ENCODE data around the gene ANAPC4.

The ANAPC4 gene

DNA sequence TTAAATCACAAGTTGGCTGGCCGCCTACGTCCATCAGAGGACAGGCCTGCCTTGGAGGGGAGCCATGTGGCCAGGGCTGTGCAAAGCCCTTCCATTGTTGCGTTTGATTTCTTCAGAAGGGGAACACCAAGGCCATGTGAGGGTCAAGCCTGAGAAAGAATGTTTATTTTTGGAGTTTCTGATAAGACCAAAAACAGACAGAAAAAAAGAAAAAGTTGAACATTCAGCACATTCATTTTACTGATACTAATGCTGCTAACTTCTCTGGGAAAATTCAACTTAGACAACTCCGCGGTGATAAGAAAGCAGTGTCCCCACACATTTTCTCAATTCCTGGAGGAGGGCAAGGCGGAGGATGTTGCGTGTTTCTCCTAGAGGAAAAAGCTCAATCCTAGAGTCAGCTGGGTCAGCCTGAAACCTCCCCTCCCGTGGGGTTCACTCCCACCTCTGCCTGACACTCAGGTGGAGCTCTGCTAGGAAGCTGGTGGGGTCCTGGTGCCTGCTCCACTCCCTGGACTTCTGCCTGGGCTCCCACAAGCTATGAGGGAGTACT is 63.5 kb downstream of the ANAPC4 start:
- DNase-seq = no peak

DNA sequence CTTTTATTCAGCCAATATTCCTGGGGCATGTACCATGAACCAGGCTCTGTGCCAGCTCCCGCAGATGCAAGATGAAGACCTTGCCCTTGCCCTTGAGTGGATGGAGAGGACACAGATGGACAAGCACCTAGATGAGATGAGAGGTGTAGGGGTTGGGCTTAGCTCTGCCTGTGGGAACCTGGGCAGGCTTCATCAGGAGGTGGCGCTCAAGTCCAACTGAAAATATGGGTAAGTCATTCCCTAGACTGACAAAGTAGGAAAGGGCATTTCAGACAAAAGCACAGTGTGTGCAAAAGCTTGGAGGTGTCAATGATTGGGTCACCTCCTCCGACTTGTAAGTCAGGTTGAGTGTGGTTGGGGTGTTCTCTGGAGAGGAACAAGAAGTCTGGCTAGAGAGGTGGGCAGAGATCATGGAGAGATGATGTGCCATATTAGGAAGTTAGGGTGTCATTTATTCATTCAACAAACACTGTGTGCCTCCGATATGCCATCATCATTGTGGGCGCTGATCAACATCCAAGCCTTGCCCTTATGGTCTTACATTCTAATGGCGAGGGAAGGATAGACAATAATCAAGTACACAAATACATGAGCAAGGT is 64.6 kb downstream of the ANAPC4 start:
- DNase-seq = peak; percentile 84

DNA sequence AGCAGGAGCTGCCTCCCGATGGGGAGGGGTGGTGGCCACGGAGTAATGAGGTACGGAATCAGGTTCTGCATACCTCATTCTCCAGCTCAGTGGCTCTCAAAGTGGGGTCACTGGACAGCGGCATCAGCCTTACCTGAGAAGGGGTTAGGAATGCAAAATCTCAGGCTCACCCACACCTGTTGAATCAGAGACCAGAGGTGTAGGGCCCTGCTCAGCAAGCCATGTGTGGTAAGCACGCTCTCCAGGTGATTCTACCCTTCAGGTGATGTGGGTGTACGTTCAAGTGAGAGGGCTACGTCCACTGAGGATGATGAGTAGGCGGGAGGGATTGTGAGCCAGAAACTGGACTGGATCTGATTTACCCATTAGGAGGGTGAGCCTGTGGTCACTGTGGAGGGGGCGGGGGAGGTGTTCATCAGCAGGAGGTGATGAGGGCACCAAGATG is 65.8 kb downstream of the ANAPC4 start:
- DNase-seq = no peak

DNA sequence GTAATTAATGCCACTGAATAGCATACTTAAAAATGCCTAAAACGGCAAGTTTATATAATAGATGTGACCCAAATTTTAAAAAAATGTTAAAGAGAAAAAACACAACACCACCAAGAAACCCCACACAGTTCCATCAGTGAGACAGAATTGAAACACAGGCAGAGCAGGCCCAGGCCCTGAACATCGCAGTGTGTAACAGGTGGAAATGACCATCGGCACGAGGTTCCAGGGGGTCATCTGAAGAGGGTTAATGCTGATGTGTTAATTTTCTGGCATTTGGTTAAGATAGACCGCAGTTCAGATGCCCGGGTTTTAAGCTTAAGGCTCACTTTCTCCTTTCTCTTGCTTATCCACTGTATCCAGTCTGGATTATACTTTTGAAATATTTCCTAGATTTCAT is 66.8 kb downstream of the ANAPC4 start:
- DNase-seq = no peak

DNA sequence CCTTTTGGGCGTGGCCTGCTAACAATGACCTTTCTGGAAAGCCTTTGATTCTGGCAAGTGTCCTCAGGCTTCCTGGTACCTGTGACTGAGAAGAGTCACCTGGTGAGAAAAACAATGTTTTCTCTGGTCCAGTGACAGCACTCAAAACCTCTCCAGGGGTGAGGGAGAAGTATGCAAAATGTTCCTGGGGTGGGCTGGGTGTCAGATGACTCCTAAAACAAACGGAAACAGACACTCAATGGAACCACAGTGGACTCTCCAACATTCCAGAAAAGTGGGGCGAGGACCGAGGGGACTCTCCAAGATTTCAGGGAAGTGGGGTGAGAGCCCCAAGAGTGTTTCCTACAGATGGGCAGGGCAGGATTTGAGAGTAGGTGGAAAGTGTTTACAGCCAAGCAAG is 69.5 kb downstream of the ANAPC4 start:
- DNase-seq = no peak

DNA sequence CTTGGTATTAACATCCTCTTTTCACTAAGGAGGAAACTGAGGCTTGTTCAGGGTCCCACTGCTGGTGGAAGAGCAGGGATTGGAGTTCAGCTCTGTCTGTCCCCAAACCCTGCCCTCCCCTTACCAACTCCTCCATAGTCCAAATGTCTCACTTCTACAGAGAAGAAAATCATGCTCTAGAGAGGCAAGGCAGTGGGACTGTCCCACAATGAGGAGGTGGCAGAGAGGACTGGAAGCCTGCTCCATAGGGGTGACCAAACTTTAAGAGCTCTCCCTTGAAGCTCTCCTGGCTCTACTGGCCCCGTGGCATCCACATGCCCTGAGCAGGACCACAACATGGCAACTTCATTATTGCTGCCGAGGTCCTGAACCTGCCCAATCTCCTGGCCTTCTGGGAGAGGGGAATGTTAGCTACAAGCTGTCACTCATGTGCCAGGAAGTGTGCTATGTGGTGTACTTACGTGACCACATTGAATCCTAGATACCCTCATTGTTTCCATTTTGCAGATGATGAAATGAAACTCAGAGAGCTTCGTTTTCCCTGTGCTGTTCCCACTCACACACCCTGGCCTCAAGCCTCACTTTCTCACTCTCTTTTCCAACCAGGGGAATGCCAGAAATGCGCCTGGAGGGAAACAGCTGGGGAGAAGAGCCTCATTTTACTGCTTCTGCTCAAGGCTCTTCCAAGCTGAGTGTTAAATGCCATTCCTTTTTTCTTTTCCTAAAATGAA is 71.5 kb downstream of the ANAPC4 start:
- DNase-seq = peak; percentile 94

DNA sequence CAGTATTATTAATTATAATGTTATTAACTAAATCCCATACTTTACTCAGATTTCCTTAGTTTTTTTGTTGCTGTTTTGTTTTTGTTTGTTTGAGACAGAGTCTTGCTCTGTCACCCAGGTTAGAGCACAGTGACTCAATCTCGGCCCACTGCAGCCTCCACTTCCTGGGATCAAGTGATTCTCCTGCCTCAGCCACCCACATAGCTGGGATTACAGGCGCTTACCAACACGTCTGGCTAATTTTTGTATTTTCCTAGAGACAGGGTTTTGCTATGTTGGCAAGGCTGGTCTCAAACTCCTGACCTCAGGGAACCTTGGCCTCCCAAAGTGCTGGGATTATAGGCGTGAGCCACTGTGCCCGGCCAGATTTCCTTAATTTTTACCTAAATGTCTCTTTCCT is 72.2 kb downstream of the ANAPC4 start:
- peak; percentile 82 for DNase-seq

DNA sequence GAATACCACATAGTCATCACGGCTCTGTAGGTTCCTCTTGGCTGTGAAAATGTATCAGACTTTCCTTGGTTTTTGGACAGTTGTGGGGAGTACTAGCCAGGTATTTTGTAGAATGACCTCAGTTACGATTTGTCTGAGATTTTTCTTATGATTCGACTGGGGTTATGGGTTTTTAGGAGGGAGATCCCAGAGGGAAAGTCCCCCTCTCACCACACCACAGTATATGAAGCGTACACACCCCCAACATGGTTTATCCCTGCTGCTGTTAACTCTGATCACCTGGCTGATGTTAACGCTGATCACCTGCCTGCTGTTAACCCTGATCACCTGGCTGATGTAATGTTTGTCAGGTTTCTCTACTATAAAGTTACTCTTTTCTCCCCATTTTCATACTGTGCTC is 72.6 kb downstream of the ANAPC4 start:
- no peak for DNase-seq

DNA sequence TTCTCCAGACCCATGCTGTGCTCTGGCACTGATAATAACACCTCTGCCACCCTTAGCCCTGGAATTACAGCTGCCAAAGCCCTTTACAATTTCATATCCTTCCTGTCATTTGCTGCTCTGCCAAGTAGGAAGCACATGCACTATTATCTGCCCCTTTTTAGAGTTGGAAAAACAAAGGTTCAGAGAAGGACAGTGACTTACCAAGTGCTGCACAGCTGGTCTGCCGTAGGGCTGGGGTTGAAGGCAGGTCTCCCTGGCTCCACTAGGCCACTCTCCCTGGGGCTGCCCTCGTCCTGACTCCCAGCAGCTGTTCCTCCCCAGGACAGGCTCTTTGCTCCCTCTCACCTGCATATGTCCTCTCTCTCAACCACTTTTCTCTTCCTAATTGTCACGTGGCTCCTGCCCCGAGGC is 73.4 kb downstream of the ANAPC4 start:
- DNase-seq = peak; percentile 61

DNA sequence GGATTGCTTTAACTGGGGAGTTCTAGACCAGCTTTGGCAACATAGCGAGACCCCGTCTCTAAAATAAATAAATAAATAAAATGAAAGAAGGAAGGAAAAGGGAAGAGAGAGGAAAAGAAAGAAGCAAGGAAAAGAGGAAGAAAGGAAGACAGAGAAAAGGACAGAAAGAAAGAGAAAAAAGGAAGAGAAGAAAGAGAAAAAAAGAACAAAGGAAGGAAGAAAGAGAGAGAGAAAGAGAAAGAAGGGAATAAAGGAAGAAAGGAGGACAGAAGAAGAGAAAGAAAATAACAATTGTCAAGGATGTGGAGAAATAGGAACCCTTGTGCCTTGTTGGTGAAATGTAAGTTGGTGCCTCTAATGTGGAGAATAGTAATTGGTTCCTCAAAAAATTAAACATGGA is 74.6 kb downstream of the ANAPC4 start:
- DNase-seq = no peak

DNA sequence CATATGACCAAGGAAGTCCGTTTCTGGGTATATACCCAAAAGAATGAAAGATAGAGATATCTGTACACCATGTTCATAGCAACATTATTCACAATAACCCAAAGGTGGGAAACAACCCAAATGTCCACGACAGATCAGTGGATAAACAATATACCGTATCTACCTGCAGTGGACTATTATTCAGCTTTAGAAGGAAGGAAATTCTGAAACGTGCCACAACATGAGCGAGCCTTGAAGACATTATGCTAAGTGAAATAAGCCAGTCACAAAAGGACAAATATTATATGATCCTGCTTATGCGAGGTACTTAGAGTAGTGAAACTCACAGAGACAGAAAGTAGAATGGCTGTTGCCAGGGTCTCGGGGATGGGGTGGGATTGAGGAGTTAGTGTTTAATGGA is 75.0 kb downstream of the ANAPC4 start:
- DNase-seq = no peak

DNA sequence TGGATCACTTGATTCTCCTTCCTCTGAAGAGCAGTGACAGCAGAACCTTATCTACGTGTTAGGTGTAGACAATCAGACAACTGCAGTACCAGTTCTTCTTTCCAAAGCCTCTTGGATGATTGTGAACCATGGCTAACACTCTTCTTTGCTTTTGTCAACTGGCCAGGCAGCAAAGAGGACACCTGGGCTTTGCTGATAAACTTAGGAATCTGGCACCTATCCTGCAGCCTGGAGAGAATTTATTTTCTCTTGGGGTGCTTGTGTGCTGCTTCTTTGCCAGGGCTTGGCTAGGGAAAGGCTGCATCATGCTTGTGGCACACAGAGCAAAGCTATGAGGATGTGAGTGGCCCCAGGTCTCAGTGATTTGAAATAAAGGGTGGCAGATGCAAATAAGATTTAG is 77.4 kb downstream of the ANAPC4 start:
- DNase-seq = no peak

DNA sequence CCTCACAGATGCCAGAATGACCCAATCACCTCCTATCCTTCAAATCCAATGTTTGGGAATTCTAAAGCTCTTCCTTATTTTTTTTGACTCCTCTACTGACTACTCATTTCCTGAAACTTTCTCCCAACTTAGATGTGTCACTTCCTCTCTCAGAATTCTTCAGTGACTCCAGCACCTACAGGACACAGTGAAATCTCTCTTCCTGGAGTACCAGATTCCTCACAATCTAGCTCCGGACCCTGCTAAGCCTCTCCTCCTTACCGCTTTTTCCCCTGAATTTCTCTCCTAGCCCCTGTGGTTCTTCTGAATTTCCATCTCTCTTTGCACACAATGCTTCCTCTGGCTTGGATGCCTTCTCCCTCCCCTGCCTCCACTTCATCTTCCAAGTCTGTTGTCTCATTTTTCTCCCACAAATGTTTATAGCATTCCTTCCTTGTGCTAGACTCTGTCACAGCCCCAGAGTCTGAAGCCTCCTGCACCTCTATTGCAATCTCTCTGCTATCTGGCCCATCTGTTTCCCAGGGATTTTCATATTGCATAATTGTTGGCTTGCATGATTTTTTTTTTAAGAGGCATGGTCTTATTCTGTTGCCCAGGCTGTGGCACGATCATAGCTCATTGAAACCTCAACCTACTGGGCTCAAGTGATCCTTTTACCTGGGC is 80.1 kb downstream of the ANAPC4 start:
- no peak for DNase-seq

DNA sequence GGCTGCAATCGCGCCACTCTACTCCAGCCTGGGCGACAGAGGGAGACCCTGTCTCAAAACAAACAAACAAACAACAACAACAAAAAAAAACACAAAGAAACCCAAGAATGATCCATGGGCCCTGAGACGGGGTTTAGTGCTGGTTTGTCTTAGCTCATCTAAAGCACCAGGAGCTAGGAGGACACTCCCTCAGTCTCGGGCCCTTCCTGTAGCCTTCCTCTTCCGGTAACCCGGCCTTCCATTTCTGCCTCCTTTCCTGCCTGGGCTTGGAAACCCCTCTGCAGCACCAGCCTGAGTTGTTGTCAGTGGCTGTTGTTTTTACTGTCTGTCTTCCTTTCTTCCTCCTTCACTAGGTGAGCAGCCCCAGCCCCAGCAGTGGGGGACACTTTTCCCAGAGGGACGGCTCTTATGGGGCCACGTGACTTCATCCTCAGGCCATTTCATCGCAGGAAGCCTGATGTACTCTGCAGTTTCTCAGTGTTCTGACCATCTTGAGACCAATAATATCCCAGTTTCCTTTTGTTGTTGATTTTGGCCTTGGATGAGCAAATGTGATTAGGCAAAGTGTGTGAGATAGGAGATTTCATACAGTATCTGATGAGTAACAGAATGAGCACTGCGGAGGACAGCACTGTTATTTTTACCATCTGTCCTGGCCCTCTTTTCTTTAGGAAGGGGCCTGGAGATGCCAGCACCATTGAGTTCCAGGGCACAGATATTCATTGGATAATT is 90.1 kb downstream of the ANAPC4 start:
- no peak for DNase-seq

DNA sequence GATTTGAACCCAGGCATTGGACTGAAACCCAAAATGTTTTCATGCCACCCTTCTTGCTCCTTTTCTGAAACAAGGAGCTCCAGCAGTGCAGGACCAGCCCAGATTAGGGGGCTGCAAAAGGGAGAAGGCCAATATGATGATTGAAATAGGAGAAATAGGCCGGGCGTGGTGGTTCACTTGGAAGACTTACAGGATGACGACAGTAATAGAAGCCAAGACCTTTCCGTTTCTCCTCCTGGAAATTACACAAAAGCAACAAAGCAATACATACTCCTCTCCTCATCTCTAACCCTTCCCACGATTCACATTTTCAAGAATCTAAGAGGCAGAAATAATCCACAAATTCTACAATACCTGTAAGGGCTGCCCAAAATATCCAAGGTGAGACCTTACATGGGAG is 90.8 kb downstream of the ANAPC4 start:
- no peak for DNase-seq

All from islet precursor cell (in vitro differentiated cells).